Erythroblast (primary cell): ENCODE results near the gene RBP3.

ENCODE experiments used
- DNase-seq, 2 experiments: peaks; one replicate each; lab custom pipeline; 2025; lab: John Stamatoyannopoulos, UW
- GATA1 ChIP-seq: IDR thresholded peaks from 2 replicates; pipeline ENCODE4 v1.6.1; 2011; ENCODE audit warnings: low read depth, mild to moderate bottlenecking, control low read depth, low read length, moderate library complexity
- POLR2A ChIP-seq: IDR thresholded peaks from 2 replicates; pipeline ENCODE4 v1.6.1; 2011; ENCODE audit warnings: mild to moderate bottlenecking, low read length

The RBP3 gene

GRCh38 chr10:47311193-47311931, 36.8 kb upstream of the RBP3 start:
- no peak for DNase-seq
- TF ChIP-seq POLR2A (no peak), GATA1 (no peak)

GRCh38 chr10:47311932-47312662, 36.1 kb upstream of the RBP3 start:
- TF ChIP-seq GATA1: no peak
- TF ChIP-seq POLR2A: no peak
- DNase-seq: peak; percentile 40 to 67

- no peak for TF ChIP-seq GATA1
- TF ChIP-seq POLR2A: no peak
- no peak for DNase-seq
Measured at GRCh38 chr10:47312663-47312995, 35.5 kb upstream of the RBP3 start.

- no peak for DNase-seq
- TF ChIP-seq POLR2A: no peak
- no peak for TF ChIP-seq GATA1
Measured at GRCh38 chr10:47314416-47314970, 33.7 kb upstream of the RBP3 start.

- no peak for DNase-seq
- TF ChIP-seq POLR2A (no peak), GATA1 (no peak)
Measured at GRCh38 chr10:47315421-47315820, 32.7 kb upstream of the RBP3 start.

GRCh38 chr10:47316131-47316530, 32.0 kb upstream of the RBP3 start:
- TF ChIP-seq POLR2A: no peak
- no peak for TF ChIP-seq GATA1
- no peak for DNase-seq

- no peak for TF ChIP-seq GATA1
- TF ChIP-seq POLR2A: no peak
Measured at GRCh38 chr10:47317251-47317650, 30.9 kb upstream of the RBP3 start.

GRCh38 chr10:47318706-47319105, 29.5 kb upstream of the RBP3 start:
- DNase-seq: peak in 1 of 2 experiments; percentile 17
- no peak for TF ChIP-seq GATA1
- no peak for TF ChIP-seq POLR2A

More at GRCh38 chr10:47317251-47317650, 30.9 kb upstream of the RBP3 start:
- DNase-seq: no peak

- TF ChIP-seq POLR2A (no peak), GATA1 (no peak)
- no peak for DNase-seq
Measured at GRCh38 chr10:47319784-47320183, 28.4 kb upstream of the RBP3 start.

- TF ChIP-seq POLR2A (no peak), GATA1 (no peak)
- DNase-seq: no peak
Measured at GRCh38 chr10:47320812-47321211, 27.4 kb upstream of the RBP3 start.

- TF ChIP-seq POLR2A (no peak), GATA1 (no peak)
- DNase-seq: no peak
Measured at GRCh38 chr10:47321521-47322195, 26.5 kb upstream of the RBP3 start.

GRCh38 chr10:47322300-47323061, 25.7 kb upstream of the RBP3 start, which contains the start of gene GDF2:
Gene GDF2 (plus strand): TSS chr10:47322454. CDS start chr10:47322669, 215 bp downstream.
- peak; percentile 48 to 76 for DNase-seq

GRCh38 chr10:47323087-47323486, 25.1 kb upstream of the RBP3 start:
- TF ChIP-seq GATA1 (no peak), POLR2A (no peak)
- DNase-seq: no peak

More at GRCh38 chr10:47322300-47323061, 25.7 kb upstream of the RBP3 start, which contains the start of gene GDF2:
- no peak for TF ChIP-seq GATA1
- no peak for TF ChIP-seq POLR2A
